Right renal pelvis (tissue), 4 donors: Measurements from ENCODE around the gene CENPQ. TPM values are rescaled to one million over a fixed set of nuclear protein-coding genes. Genes with fewer than 3 reads are reported as not detected.
A peak's percentile ranks its signal among the peaks of the same experiment; 100 is the strongest.
"Not testable (repeated sequence)": the region's sequence is repeated elsewhere in the genome, so short reads cannot be mapped to it uniquely, and the experiment has no call there.

Source experiments
- DNase-seq, 4 donors: peaks; one replicate each; pipeline ENCODE4 v3.0.0-alpha.2; 2013; ENCODE audit warnings: low read depth in 4 of 4, low spot score in 3 of 4, missing footprints in 1 of 4
- polyA plus RNA-seq, 4 donors: library from polyadenylated mRNA; unstranded; fragments of 120-200 nt; gene quantifications; one replicate each; pipeline ENCODE4 v1.2.1, GENCODE V29; 2013; ENCODE audit not compliant: insufficient read length in 4 of 4

The CENPQ gene
- polyA plus RNA-seq: 10 to 100 TPM; 12.7 to 17.4 (median 13.6) TPM

GRCh38 chr6:49462927-49463611, at the start of gene CENPQ, which contains the start of gene MMUT:
CENPQ (plus strand) TSS chr6:49463370; CDS start chr6:49470177, 6,807 bp downstream.
MMUT (minus strand) TSS chr6:49463253; CDS start chr6:49459466, 3,787 bp downstream.
- peak; percentile 91 to 98 (median 93) for DNase-seq

- no peak for DNase-seq
These were observed 47.8 kb upstream of the CENPQ start for GRCh38 chr6:49415358-49415757.

- no peak for DNase-seq
These were observed 47.0 kb upstream of the CENPQ start for GRCh38 chr6:49416195-49416594.

- DNase-seq: no peak
These were observed 39.4 kb upstream of the CENPQ start for GRCh38 chr6:49423817-49424216.

- no peak for DNase-seq
These were observed 33.0 kb upstream of the CENPQ start for GRCh38 chr6:49430187-49430586.

GRCh38 chr6:49430866-49431265, 32.3 kb upstream of the CENPQ start:
- DNase-seq: no peak

GRCh38 chr6:49453221-49453620, 9.9 kb upstream of the CENPQ start:
- no peak for DNase-seq

- no peak for DNase-seq
These were observed 8.1 kb upstream of the CENPQ start for GRCh38 chr6:49454787-49455709.

GRCh38 chr6:49457771-49458170, 5.4 kb upstream of the CENPQ start:
- DNase-seq: no peak

GRCh38 chr6:49462071-49462470, 1.1 kb upstream of the CENPQ start:
- peak in 3 of 4 donors; percentile 0 to 1 (median 0) for DNase-seq

- peak in 2 of 4 donors; percentile 1 to 17 for DNase-seq
These were observed 607 bp upstream of the CENPQ start for GRCh38 chr6:49462599-49462926.

GRCh38 chr6:49463612-49463967, 420 bp downstream of the CENPQ start:
- DNase-seq: peak in 1 of 4 donors; percentile 1

GRCh38 chr6:49464691-49465090, 1.5 kb downstream of the CENPQ start:
- no peak for DNase-seq

- DNase-seq: no peak
These were observed 4.9 kb downstream of the CENPQ start for GRCh38 chr6:49468042-49468441.

- DNase-seq: not testable (repeated sequence)
These were observed 13.4 kb downstream of the CENPQ start for GRCh38 chr6:49476564-49476963.

GRCh38 chr6:49479308-49479970, 16.3 kb downstream of the CENPQ start:
- no peak for DNase-seq

- not testable (repeated sequence) for DNase-seq
These were observed 18.7 kb downstream of the CENPQ start for GRCh38 chr6:49481846-49482245.

GRCh38 chr6:49483380-49483779, 20.2 kb downstream of the CENPQ start:
- not testable (repeated sequence) for DNase-seq

- no peak for DNase-seq
These were observed 27.5 kb downstream of the CENPQ start for GRCh38 chr6:49490633-49491032.

GRCh38 chr6:49497304-49497703, 34.1 kb downstream of the CENPQ start:
- DNase-seq: no peak

GRCh38 chr6:49499126-49499525, 36.0 kb downstream of the CENPQ start:
- no peak for DNase-seq
